Choroid plexus epithelial cell (primary cell): Measurements from ENCODE around the gene KY.

Experiments
- DNase-seq: peaks from one replicate; pipeline ENCODE4 v3.0.0-alpha.2; 2010; ENCODE audit warnings: low read depth
- H3K4me3 ChIP-seq: 2 replicates; pipeline ENCODE4 v1.5.1; 2011; ENCODE audit warnings: low read depth, mild to moderate bottlenecking, control low read depth, low read length, moderate library complexity
- CTCF ChIP-seq: conservative IDR thresholded peaks from 2 replicates; pipeline ENCODE4 v1.5.1; 2011; ENCODE audit warnings: low read depth, mild to moderate bottlenecking, control low read depth, inconsistent platforms, low read length, moderate library complexity

Gene KY

GRCh38 chr3:134650431-134651346 is at the start of gene KY:
Gene KY, minus strand, starts transcription at chr3:134651022. Its CDS starts 62 bp downstream, at chr3:134650960.
- peak; percentile 47 for DNase-seq
- no peak for TF ChIP-seq CTCF
- H3K4me3 ChIP-seq: peak within 1 kb of the TSS; percentile 50

- no peak for DNase-seq
- no peak for TF ChIP-seq CTCF
- H3K4me3 ChIP-seq: no peak overlapping the region
Measured at GRCh38 chr3:134699721-134700120, 48.9 kb upstream of the KY start.

DNA sequence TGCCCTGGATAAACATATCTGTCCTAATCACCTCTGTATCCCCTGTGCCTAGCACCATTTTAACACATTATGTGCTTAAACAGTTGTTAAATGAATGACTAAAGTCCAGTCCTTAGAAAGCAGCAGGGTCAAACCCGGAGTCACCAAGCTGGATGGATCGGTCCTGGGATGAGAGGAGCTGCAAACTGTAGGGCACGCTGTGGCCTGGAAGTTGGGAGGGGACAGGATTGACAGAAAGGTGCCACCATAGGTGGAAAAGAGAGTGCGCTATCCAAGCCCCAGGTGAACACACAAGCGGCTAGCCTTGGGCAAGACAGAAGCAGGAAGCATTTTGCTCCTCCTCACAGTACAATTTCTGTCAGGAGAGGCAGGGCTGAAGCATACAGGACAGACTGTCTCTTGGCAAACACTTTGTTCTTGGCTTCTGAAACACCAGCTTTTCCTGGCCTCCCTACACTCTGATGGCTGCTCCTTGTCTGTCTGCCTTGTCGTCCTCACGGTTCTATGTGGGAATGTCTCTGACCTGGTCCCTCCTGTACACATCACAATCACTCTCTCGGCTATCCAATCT is 48.4 kb upstream of the KY start:
- no peak for TF ChIP-seq CTCF
- no peak overlapping the region for H3K4me3 ChIP-seq
- no peak for DNase-seq

DNA sequence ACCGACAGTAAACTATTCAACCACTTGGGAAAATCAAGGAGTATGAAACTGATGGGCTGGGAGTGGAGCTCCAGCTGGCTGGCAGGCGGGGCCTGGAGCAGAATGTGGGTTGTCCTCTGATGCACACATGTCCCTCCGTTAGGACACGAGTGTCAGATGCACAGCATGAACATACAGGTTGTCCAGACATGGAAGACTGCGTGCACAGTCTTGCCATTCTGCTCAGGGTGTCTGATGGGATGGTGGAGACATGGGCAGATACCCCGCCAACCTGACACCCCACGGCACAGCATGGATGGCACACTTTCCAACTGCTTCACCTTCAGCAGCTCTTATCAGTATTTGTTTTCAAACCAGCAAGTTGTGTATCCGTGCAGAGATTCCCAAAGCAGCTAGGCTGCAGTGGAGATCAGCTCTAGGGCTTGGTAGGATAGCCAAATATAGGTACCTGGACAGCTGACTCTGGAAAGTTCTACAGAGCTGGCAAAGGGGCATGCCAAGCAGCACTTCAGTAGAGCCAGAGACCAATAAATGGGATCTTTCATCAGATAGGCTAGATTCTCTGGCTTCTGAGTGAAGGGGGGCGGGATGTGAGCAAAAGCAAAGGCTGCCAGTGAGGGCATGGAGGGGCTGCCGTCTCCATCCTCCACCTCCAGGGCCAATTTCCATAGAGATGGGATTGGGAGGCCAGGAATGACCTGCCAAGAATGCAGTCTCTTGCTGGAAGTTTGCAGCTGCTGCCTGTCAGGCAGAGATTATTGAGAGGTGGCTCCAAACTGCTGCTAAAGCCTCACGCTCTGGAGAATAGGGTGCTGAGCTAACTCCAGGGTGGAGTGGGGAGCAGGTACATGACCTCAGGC is 47.2 kb upstream of the KY start:
- TF ChIP-seq CTCF: no peak
- DNase-seq: no peak
- no peak overlapping the region for H3K4me3 ChIP-seq

- DNase-seq: no peak
- no peak overlapping the region for H3K4me3 ChIP-seq
- TF ChIP-seq CTCF: no peak
Measured at GRCh38 chr3:134696155-134696554, 45.3 kb upstream of the KY start.

DNA sequence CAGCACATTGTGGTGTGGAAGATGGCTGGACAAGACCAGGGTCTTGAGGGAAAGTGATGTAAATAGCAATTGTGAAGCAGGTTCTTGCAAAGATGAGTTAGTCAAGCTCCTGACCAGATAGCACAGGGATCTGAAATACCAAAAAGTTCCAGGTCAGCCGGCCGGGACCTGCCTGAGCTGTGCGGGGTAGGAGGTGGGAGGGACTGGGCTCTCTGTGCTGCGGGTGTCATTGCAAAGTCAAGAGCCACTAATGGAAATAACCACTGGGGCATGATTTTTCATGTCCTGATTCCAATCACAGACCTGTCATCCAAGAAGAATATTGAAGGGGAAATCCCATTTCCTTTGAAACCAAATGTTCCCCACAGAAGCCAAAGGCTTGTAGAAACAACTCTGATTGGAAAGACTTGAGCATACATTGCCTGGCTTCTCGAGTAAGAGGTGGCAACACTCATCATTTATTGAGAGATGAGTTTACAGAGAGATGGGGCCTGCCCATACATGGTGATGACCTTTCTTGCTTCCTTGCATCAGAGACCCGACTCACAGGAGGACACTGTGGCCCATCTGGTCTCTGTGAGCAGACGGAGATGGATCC is 44.2 kb upstream of the KY start:
- H3K4me3 ChIP-seq: no peak overlapping the region
- no peak for TF ChIP-seq CTCF
- DNase-seq: no peak
